HCT116 (cell line): ENCODE measurements around the gene GATAD2A. TPM values are rescaled to one million over a fixed set of nuclear protein-coding genes. Genes with fewer than 3 reads are reported as not detected.
A peak's percentile ranks its signal among the peaks of the same experiment; 100 is the strongest.

Experiments used
- ATAC-seq: fragments of 200-7000 bp; cut with Tn5 transposase; 2 replicates; pipeline ENCODE4 v1.9.1; 2020; ENCODE audit warnings: mild to moderate bottlenecking, moderate library complexity
- BruUV-seq: library from RNA; stranded (reverse); fragments of 400-500 nt; replicated peaks from 2 replicates; lab custom pipeline; 2021; lab: Mats Ljungman, UMichigan
- CTCF ChIA-PET: fragments of 300-600 bp; sonication (Branson Sonifier 250); formaldehyde crosslinking; loops from one replicate; lab custom pipeline; 2021; ENCODE audit warnings: antibody characterized with exemption; lab: Charles Lee
- POLR2A ChIA-PET: fragments of 300-600, 350-600 bp; sonication (Branson Sonifier 250); formaldehyde crosslinking; loops from one replicate; lab custom pipeline; 2021; ENCODE audit warnings: antibody characterized with exemption; lab: Charles Lee
- RAD21 ChIA-PET, 2 experiments: fragments of 300-600 bp; sonication (Branson Sonifier 250); formaldehyde crosslinking; loops; one replicate each; lab custom pipeline; 2023; ENCODE audit warnings: low total read pairs in 2 of 2; ENCODE audit not compliant: uncharacterized antibody in 2 of 2, unreplicated experiment in 2 of 2, low non-redundant PET in 1 of 2; lab: Charles Lee
- DNase-seq: peaks from one replicate; pipeline ENCODE4 v3.0.0-alpha.2; 2010; ENCODE audit warnings: low read depth, low spot score
- H2AFZ ChIP-seq: fragments of 200-600 bp; shearing (Covaris generic), sonication (generic); 2 replicates; pipeline ENCODE4 v1.6.1; 2017; ENCODE audit warnings: low read depth, mixed run types, mixed read lengths, antibody characterized with exemption, low read length; ENCODE audit not compliant: poor library complexity, severe bottlenecking
- H3K27ac ChIP-seq: 2 replicates; pipeline ENCODE4 v1.5.1; 2012; ENCODE audit warnings: low read depth, low read length
- H3K27me3 ChIP-seq: fragments of 200-600 bp; sonication (generic); 2 replicates; pipeline ENCODE4 v1.6.1; 2016; ENCODE audit warnings: mixed run types, low read length, mixed read lengths; ENCODE audit not compliant: insufficient read depth
- H3K36me3 ChIP-seq, 2 experiments: fragments of 200-500 bp in 1 of 2; fragments of 200-600 bp in 1 of 2; sonication (Bioruptor generic) in 1 of 2; sonication (generic) in 1 of 2; 2 replicates each; pipeline versions ENCODE4 v1.5.1 to v1.6.1; 2014 to 2016; ENCODE audit warnings: low read length in 2 of 2, inconsistent platforms in 1 of 2, mixed read lengths in 1 of 2, mixed run types in 1 of 2; ENCODE audit not compliant: insufficient read depth in 2 of 2, control insufficient read depth in 1 of 2
- H3K4me1 ChIP-seq, 2 experiments: fragments of 200-600 bp in 1 of 2; sonication (generic) in 1 of 2; 2 replicates each; pipeline versions ENCODE4 v1.5.1 to v1.6.1; 2012 to 2017; ENCODE audit warnings: low read length in 2 of 2, inconsistent platforms in 1 of 2, mild to moderate bottlenecking in 1 of 2, mixed read lengths in 1 of 2, mixed run types in 1 of 2, moderate library complexity in 1 of 2; ENCODE audit not compliant: insufficient read depth in 2 of 2, control insufficient read depth in 1 of 2
- H3K4me2 ChIP-seq: fragments of 200-600 bp; sonication (generic); 2 replicates; pipeline ENCODE4 v1.6.1; 2017; ENCODE audit warnings: mixed run types, low read length, mixed read lengths
- H3K4me3 ChIP-seq, 2 experiments: fragments of 200-600 bp in 1 of 2; sonication (generic) in 1 of 2; replicated peaks in 1 of 2; 2 replicates each; pipeline ENCODE4 v1.5.1; 2011 to 2016; ENCODE audit warnings: low read length in 2 of 2, control low read depth in 1 of 2, low read depth in 1 of 2, mild to moderate bottlenecking in 1 of 2, mixed read lengths in 1 of 2, mixed run types in 1 of 2
- H3K79me2 ChIP-seq: fragments of 200-600 bp; sonication (generic); 2 replicates; pipeline ENCODE4 v1.6.1; 2017; ENCODE audit warnings: mild to moderate bottlenecking, mixed run types, low read length, moderate library complexity, mixed read lengths; ENCODE audit not compliant: insufficient read depth
- H3K9ac ChIP-seq: fragments of 200-600 bp; sonication (generic); 2 replicates; pipeline ENCODE4 v1.6.1; 2016; ENCODE audit warnings: low read length, mixed read lengths
- H3K9me2 ChIP-seq: fragments of 200-600 bp; sonication (generic), shearing (Covaris generic); 2 replicates; pipeline ENCODE4 v1.6.1; 2017; ENCODE audit warnings: mixed run types, mild to moderate bottlenecking, moderate library complexity; ENCODE audit not compliant: insufficient read depth
- H3K9me3 ChIP-seq, 2 experiments: fragments of 200-500 bp in 1 of 2; fragments of 200-600 bp in 1 of 2; sonication (Bioruptor generic) in 1 of 2; sonication (generic) in 1 of 2; 2 replicates each; pipeline ENCODE4 v1.6.1; 2014 to 2017; ENCODE audit warnings: low read length in 2 of 2, mixed read lengths in 2 of 2, inconsistent platforms in 1 of 2, low read depth in 1 of 2, mild to moderate bottlenecking in 1 of 2, mixed run types in 1 of 2, moderate library complexity in 1 of 2; ENCODE audit not compliant: control insufficient read depth in 1 of 2, insufficient read depth in 1 of 2
- H4K20me1 ChIP-seq: fragments of 200-600 bp; sonication (generic), shearing (Covaris generic); 2 replicates; pipeline ENCODE4 v1.6.1; 2017; ENCODE audit warnings: mixed run types, mild to moderate bottlenecking, moderate library complexity; ENCODE audit not compliant: insufficient read depth
- EGR1 ChIP-seq: IDR thresholded peaks from 2 replicates; pipeline ENCODE4 v1.6.1; 2012; ENCODE audit warnings: low read depth
- FOSL1 ChIP-seq: IDR thresholded peaks from 2 replicates; pipeline ENCODE4 v1.6.1; 2012; ENCODE audit warnings: low read depth
- POLR2A ChIP-seq: IDR thresholded peaks from 2 replicates; pipeline ENCODE4 v1.7.0; 2011; ENCODE audit warnings: borderline replicate concordance; ENCODE audit not compliant: insufficient read depth, insufficient read length; ENCODE audit errors: extremely low read depth
- POLR2AphosphoS5 ChIP-seq: IDR thresholded peaks from 2 replicates; pipeline ENCODE4 v1.6.1; 2011; ENCODE audit warnings: mild to moderate bottlenecking, low read depth, low read length, moderate library complexity
- TCF7L2 ChIP-seq: IDR thresholded peaks from 2 replicates; pipeline ENCODE4 v1.7.0; 2011; ENCODE audit warnings: borderline replicate concordance, inconsistent platforms; ENCODE audit not compliant: insufficient read depth, insufficient read length; ENCODE audit errors: extremely low read depth
- ZFX ChIP-seq: fragments of 450-650 bp; IDR thresholded peaks from 2 replicates; pipeline ENCODE4 v1.6.1; 2017
- intact Hi-C: fragments of 100-400 bp; cut with micrococcal nuclease; formaldehyde crosslinking; loops from 2 replicates; pipeline ENCODE4 v1.10.0; 2022
- total RNA-seq: library from RNA; stranded (reverse); gene quantifications from one replicate; pipeline ENCODE4 v1.2.1, GENCODE V29; 2021; ENCODE audit not compliant: unreplicated experiment
- TF ChIP-seq, protein P1 (sequence below): IDR thresholded peaks from 2 replicates; pipeline ENCODE4 v1.6.1; 2012

Gene GATAD2A
- total RNA-seq, 1 experiment from 2014 or later, result 130 TPM

DNA sequence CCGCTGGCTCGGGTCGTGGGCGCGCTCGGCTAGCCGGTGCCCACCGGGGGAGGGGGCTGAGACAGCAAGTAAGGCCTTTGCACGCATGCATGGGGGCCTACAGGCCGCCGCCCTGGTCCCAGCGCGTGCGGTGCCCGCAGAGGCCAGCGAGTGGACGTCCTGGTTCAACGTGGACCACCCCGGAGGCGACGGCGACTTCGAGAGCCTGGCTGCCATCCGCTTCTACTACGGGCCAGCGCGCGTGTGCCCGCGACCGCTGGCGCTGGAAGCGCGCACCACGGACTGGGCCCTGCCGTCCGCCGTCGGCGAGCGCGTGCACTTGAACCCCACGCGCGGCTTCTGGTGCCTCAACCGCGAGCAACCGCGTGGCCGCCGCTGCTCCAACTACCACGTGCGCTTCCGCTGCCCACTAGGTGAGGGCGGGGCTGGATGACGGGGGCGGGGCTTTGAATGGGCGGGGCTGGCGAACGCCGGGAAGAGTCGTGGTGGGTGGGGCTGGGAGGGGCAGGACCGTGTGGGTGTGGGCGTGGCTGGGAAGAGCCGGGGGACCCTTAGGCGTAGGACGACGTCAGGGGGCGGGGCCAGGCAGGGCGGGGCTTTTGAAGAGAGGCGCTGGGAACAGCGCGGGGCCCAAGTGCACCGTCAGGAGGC lies 134.7 kb downstream of the GATAD2A start:
- no peaks in the 10 kb centered on the region for H3K79me2 ChIP-seq
- H3K9me3 ChIP-seq, result no peaks in the 10 kb centered on the region
- peak overlapping the region; percentile 74 for H3K9ac ChIP-seq
- TF ChIP-seq POLR2A (no peak), TCF7L2 (peak; percentile 45)
- TF ChIP-seq, protein P1, sequence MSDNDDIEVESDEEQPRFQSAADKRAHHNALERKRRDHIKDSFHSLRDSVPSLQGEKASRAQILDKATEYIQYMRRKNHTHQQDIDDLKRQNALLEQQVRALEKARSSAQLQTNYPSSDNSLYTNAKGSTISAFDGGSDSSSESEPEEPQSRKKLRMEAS, result peak; percentile 93
- no peaks in the 10 kb centered on the region for H4K20me1 ChIP-seq
- peak; percentile 67 for ATAC-seq
- ChIA-PET CTCF (interaction anchor here (0.6 to 2.8 kb wide), 2 partner anchors 14 to 195 kb away, joined by 3 to 52 read pairs; no protein-coding TSS in a partner anchor), POLR2A (interaction anchor here (1.2 to 1.3 kb wide), 2 partner anchors 24 to 124 kb away, joined by 3 read pairs; partner anchors contain the start of gene ATP13A1), RAD21 (no interaction called here)
- H3K27me3 ChIP-seq, result no peaks in the 10 kb centered on the region
- intact Hi-C loops, result loop anchor here (10.0 kb wide), 1 partner anchor 235 kb away; no protein-coding TSS in a partner anchor
- peak overlapping the region; percentile 53 to 64 for H3K4me3 ChIP-seq
- no peaks in the 10 kb centered on the region for H3K9me2 ChIP-seq
- H2AFZ ChIP-seq, result peak overlapping the region; percentile 65
- H3K4me2 ChIP-seq, result peak overlapping the region; percentile 99
- H3K36me3 ChIP-seq, result no peaks in the 10 kb centered on the region
- no peak overlapping the region; the same call in 1 of the 2 replicates for H3K27ac ChIP-seq
- BruUV-seq, result no TSS peak
- H3K4me1 ChIP-seq, result peaks cover 12 to 34% of the 10 kb centered on the region in 2 experiments
- peak; percentile 80 for DNase-seq

DNA sequence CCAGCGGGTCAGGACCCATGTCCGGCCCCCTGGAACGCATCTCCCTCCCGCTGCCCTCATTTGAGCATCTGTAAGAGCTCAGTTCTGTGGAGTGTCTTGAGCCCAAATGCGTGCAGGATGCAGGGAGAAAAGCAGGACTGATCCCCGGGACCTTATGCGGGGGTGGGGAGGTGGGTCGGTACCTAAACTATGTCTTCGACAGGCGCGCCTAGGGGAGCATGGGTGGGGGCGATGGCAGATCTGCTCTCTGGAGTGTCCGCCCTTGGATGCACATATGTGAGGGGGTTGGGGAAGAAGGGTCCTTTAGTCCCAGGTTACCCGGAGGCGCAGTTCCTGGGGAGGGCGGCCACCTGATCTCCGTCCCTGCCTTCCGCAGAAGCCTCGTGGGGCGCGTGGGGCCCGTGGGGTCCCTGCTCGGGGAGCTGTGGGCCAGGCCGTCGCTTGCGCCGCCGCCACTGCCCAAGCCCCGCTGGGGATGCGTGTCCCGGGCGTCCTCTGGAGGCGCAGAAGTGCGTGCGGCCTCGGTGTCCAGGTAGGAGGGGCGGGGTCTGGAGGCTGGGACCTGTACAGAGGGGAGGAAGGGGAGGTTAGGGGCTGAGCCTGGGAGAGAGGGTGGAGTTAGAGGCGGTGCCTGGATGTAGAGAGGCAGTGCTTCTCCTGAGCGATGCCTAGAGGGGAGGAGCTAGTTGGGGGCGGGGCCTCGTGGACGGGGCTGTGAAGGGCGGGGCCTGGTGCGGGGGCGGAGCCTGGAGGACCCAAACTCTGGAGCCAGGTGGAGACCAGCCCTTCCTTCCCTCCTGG lies 135.4 kb downstream of the GATAD2A start:
- ATAC-seq (peak; percentile 95), DNase-seq (peak; percentile 93)
- peak overlapping the region; percentile 67; the same call in 1 of the 2 replicates for H3K27ac ChIP-seq
- ChIA-PET RAD21 (interaction anchor here in 1 of 2 experiments (0.6 to 1.0 kb wide), 3 partner anchors 9 to 25 kb away, joined by 3 to 4 read pairs (median 4); partner anchors contain the start of gene NDUFA13), CTCF (interaction anchor here (0.6 to 2.8 kb wide), 4 partner anchors 8 to 194 kb away, joined by 3 to 52 read pairs (median 7); no protein-coding TSS in a partner anchor), POLR2A (interaction anchor here (0.6 to 1.3 kb wide), 6 partner anchors 12 to 1520 kb away, joined by 3 to 4 read pairs (median 3); partner anchors contain the start of gene ATP13A1)
- peak overlapping the region; percentile 99 for H3K4me2 ChIP-seq
- H3K79me2 ChIP-seq, result no peaks in the 10 kb centered on the region
- H3K9ac ChIP-seq, result peak overlapping the region; percentile 74
- BruUV-seq, result no TSS peak
- no peaks in the 10 kb centered on the region for H3K27me3 ChIP-seq
- peaks cover 12 to 34% of the 10 kb centered on the region in 2 experiments for H3K4me1 ChIP-seq
- peak overlapping the region; percentile 53 to 64 for H3K4me3 ChIP-seq
- H3K9me3 ChIP-seq, result no peaks in the 10 kb centered on the region
- no peaks in the 10 kb centered on the region for H3K36me3 ChIP-seq
- no peak for TF ChIP-seq FOSL1
- TF ChIP-seq POLR2AphosphoS5, result peak; percentile 50
- TF ChIP-seq ZFX, result 0 out of 2 replicates have a peak, but pooled peaks have one; percentile 4
- TF ChIP-seq EGR1, result peak; percentile 69
- TF ChIP-seq TCF7L2, result peak; percentile 3
- H2AFZ ChIP-seq, result peak overlapping the region; percentile 65
- no peaks in the 10 kb centered on the region for H3K9me2 ChIP-seq
- intact Hi-C loops, result loop anchor here (10.0 kb wide), 1 partner anchor 234 kb away; no protein-coding TSS in a partner anchor
- no peaks in the 10 kb centered on the region for H4K20me1 ChIP-seq
